Common myeloid progenitor, CD34-positive (primary cell): ENCODE measurements around the gene MTHFD2L.

Source experiments
- CTCF ChIA-PET: fragments of 350-600 bp; sonication (Branson Sonifier 250); formaldehyde crosslinking; loops from one replicate; lab custom pipeline; 2021; ENCODE audit warnings: antibody characterized with exemption; lab: Charles Lee
- POLR2A ChIA-PET: fragments of 350-600 bp; sonication (Branson Sonifier 250); formaldehyde crosslinking; loops from one replicate; lab custom pipeline; 2021; ENCODE audit warnings: antibody characterized with exemption; lab: Charles Lee
- DNase-seq, 3 donors: peaks; one replicate each; pipeline versions ENCODE4 v3.0.0 to v3.0.0-alpha.2; 2013
- H3K27ac ChIP-seq, 2 experiments: 1 replicate in 1 of 2; 2 replicates in 1 of 2; pipeline ENCODE4 v1.7.0; 2013; ENCODE audit warnings: inconsistent platforms in 2 of 2, low read length in 2 of 2, mild to moderate bottlenecking in 2 of 2, low read depth in 1 of 2, moderate library complexity in 1 of 2; ENCODE audit not compliant: severe bottlenecking in 2 of 2, insufficient read depth in 1 of 2, poor library complexity in 1 of 2
- H3K27me3 ChIP-seq, 5 experiments: replicated peaks in 2 of 5; 1 replicate in 3 of 5; 2 replicates in 2 of 5; pipeline versions ENCODE4 v1.6.1 to v1.7.0; 2013; ENCODE audit warnings: low read length in 4 of 5, mild to moderate bottlenecking in 2 of 5, moderate library complexity in 2 of 5, inconsistent platforms in 1 of 5; ENCODE audit not compliant: insufficient read depth in 5 of 5, control insufficient read depth in 4 of 5
- H3K36me3 ChIP-seq, 4 experiments: 1 replicate in 2 of 4; 2 replicates in 2 of 4; pipeline versions ENCODE4 v1.6.1 to v1.7.0; 2013; ENCODE audit warnings: low read length in 3 of 4, control low read depth in 1 of 4, mild to moderate bottlenecking in 1 of 4; ENCODE audit not compliant: control insufficient read depth in 4 of 4, insufficient read depth in 4 of 4
- H3K4me1 ChIP-seq, 4 experiments: 1 replicate in 3 of 4; 2 replicates in 1 of 4; pipeline versions ENCODE4 v1.6.1 to v1.7.1; 2013; ENCODE audit warnings: low read length in 3 of 4, mild to moderate bottlenecking in 3 of 4, control low read depth in 1 of 4, inconsistent platforms in 1 of 4, moderate library complexity in 1 of 4; ENCODE audit not compliant: control insufficient read depth in 4 of 4, insufficient read depth in 4 of 4; ENCODE audit errors: control extremely low read depth in 1 of 4
- H3K4me3 ChIP-seq, 7 experiments: 1 replicate in 4 of 7; 2 replicates in 3 of 7; pipeline versions ENCODE4 v1.5.1 to v1.7.0; 2013; ENCODE audit warnings: mild to moderate bottlenecking in 7 of 7, low read length in 6 of 7, moderate library complexity in 6 of 7, inconsistent platforms in 2 of 7, low read depth in 2 of 7, control low read depth in 1 of 7; ENCODE audit not compliant: insufficient read depth in 4 of 7, control insufficient read depth in 1 of 7; ENCODE audit errors: extremely low read depth in 1 of 7
- H3K9me3 ChIP-seq, 5 experiments: 1 replicate in 4 of 5; 2 replicates in 1 of 5; pipeline versions ENCODE4 v1.6.1 to v1.7.1; 2013; ENCODE audit warnings: low read length in 4 of 5, mild to moderate bottlenecking in 2 of 5, inconsistent platforms in 1 of 5, low read depth in 1 of 5, moderate library complexity in 1 of 5; ENCODE audit not compliant: control insufficient read depth in 4 of 5, insufficient read depth in 2 of 5; ENCODE audit errors: control extremely low read depth in 1 of 5
- WGBS: methylation state at CpG from one replicate; pipeline ENCODE4 v1.1.5; 2013; ENCODE audit not compliant: insufficient coverage; 5-methylcytosine and 5-hydroxymethylcytosine counted together

MTHFD2L gene

GRCh38 chr4:74152836-74153235, 5.1 kb upstream of the MTHFD2L start:
- ChIA-PET CTCF (interaction anchor here (1.3 to 1.9 kb wide), 2 partner anchors 14 to 17 kb away, joined by 3 to 6 read pairs; no protein-coding TSS in a partner anchor), POLR2A (no interaction called here)
- H3K4me1 ChIP-seq = peaks cover 2 to 14% (median 8%) of the 10 kb centered on the region in 4 experiments
- no peak overlapping the region for H3K4me3 ChIP-seq
- H3K36me3 ChIP-seq = no peaks in the 10 kb centered on the region
- DNase-seq = no peak
- no peaks in the 10 kb centered on the region for H3K9me3 ChIP-seq
- H3K27me3 ChIP-seq = no peaks in the 10 kb centered on the region
- H3K27ac ChIP-seq = no peak overlapping the region

- DNase-seq = no peak
- no peaks in the 10 kb centered on the region for H3K9me3 ChIP-seq
- ChIA-PET POLR2A (interaction anchor here (0.6 kb wide), 1 partner anchor 72 kb away, joined by 3 read pairs; no protein-coding TSS in a partner anchor), CTCF (interaction anchor here (1.6 kb wide), 1 partner anchor 13 kb away, joined by 6 read pairs; no protein-coding TSS in a partner anchor)
- peaks cover 14 to 28% (median 19%) of the 10 kb centered on the region in 4 experiments for H3K4me1 ChIP-seq
- H3K27me3 ChIP-seq = no peaks in the 10 kb centered on the region
- peaks cover 3 to 12% (median 7%) of the 10 kb centered on the region in 4 experiments for H3K36me3 ChIP-seq
- peak overlapping the region in 1 of 7 experiments; percentile 94 for H3K4me3 ChIP-seq
- no peak overlapping the region for H3K27ac ChIP-seq
- WGBS = no CpG with 5 or more reads among the region's 2 CpGs
These were observed 1.4 kb upstream of the MTHFD2L start for GRCh38 chr4:74156521-74156920.

- Histone ChIP-seq H3K4me3 (peak overlapping the region in 6 of 7 experiments; percentile 78 to 94 (median 90)), H3K9me3 (no peaks in the 10 kb centered on the region), H3K36me3 (peaks cover 7 to 19% (median 10%) of the 10 kb centered on the region in 4 experiments), H3K4me1 (peaks cover 14 to 28% (median 19%) of the 10 kb centered on the region in 4 experiments), H3K27me3 (no peaks in the 10 kb centered on the region), H3K27ac (peak overlapping the region; percentile 89 to 94)
- CTCF ChIA-PET = interaction anchor here (1.6 kb wide), 1 partner anchor 13 kb away, joined by 6 read pairs; no protein-coding TSS in a partner anchor
- POLR2A ChIA-PET = interaction anchor here (0.6 kb wide), 1 partner anchor 72 kb away, joined by 3 read pairs; no protein-coding TSS in a partner anchor
- DNase-seq = peak in 2 of 3 donors; percentile 53 to 70
- WGBS = 0% methylated on average over 1 of the region's 2 CpGs
These were observed 764 bp upstream of the MTHFD2L start for GRCh38 chr4:74157154-74157553.

GRCh38 chr4:74158466-74159142, 686 bp downstream of the MTHFD2L start:
- peak overlapping the region; percentile 89 to 94 for H3K27ac ChIP-seq
- peaks cover 14 to 28% (median 19%) of the 10 kb centered on the region in 4 experiments for H3K4me1 ChIP-seq
- peak in 1 of 3 donors; percentile 7 for DNase-seq
- H3K36me3 ChIP-seq = peaks cover 7 to 24% (median 12%) of the 10 kb centered on the region in 4 experiments
- ChIA-PET POLR2A (no interaction called here), CTCF (interaction anchor here (0.9 kb wide), 1 partner anchor 17 kb away, joined by 3 read pairs; no protein-coding TSS in a partner anchor)
- peak overlapping the region; percentile 78 to 94 (median 89) for H3K4me3 ChIP-seq
- no peaks in the 10 kb centered on the region for H3K27me3 ChIP-seq
- H3K9me3 ChIP-seq = no peaks in the 10 kb centered on the region
- 28% methylated on average over 10 of the region's 15 CpGs for WGBS

- Histone ChIP-seq H3K4me1 (peaks cover 14 to 28% (median 19%) of the 10 kb centered on the region in 4 experiments), H3K27me3 (no peaks in the 10 kb centered on the region), H3K36me3 (peaks cover 7 to 24% (median 12%) of the 10 kb centered on the region in 4 experiments), H3K4me3 (peak overlapping the region in 6 of 7 experiments; percentile 78 to 94 (median 90)), H3K9me3 (no peaks in the 10 kb centered on the region), H3K27ac (peak overlapping the region; percentile 89 to 94)
- no CpG with 5 or more reads among the region's 2 CpGs for WGBS
- POLR2A ChIA-PET = no interaction called here
- CTCF ChIA-PET = interaction anchor here (0.9 kb wide), 1 partner anchor 16 kb away, joined by 3 read pairs; no protein-coding TSS in a partner anchor
- no peak for DNase-seq
These were observed 1.3 kb downstream of the MTHFD2L start for GRCh38 chr4:74159143-74159709.

GRCh38 chr4:74161666-74162450, 3.9 kb downstream of the MTHFD2L start:
- WGBS = 92% methylated on average over 1 of the region's 3 CpGs
- H3K4me3 ChIP-seq = no peak overlapping the region
- CTCF ChIA-PET = no interaction called here

More at GRCh38 chr4:74161666-74162450, 3.9 kb downstream of the MTHFD2L start:
- Histone ChIP-seq H3K4me1 (peaks cover 14 to 28% (median 18%) of the 10 kb centered on the region in 4 experiments), H3K27me3 (no peaks in the 10 kb centered on the region), H3K9me3 (no peaks in the 10 kb centered on the region), H3K27ac (no peak overlapping the region), H3K36me3 (peaks cover 7 to 24% (median 13%) of the 10 kb centered on the region in 4 experiments)
- POLR2A ChIA-PET = no interaction called here
- DNase-seq = no peak
